GM18909 (cell line): ENCODE measurements around the gene TRAF5.
A peak's percentile ranks its signal among the peaks of the same experiment; 100 is the strongest.

ENCODE experiments used
- ATAC-seq: cut with Tn5 transposase; IDR thresholded peaks from one replicate; pipeline ENCODE4 v1.9.1; 2021; ENCODE audit warnings: mild to moderate bottlenecking; ENCODE audit not compliant: unreplicated experiment, poor library complexity

The TRAF5 gene

DNA sequence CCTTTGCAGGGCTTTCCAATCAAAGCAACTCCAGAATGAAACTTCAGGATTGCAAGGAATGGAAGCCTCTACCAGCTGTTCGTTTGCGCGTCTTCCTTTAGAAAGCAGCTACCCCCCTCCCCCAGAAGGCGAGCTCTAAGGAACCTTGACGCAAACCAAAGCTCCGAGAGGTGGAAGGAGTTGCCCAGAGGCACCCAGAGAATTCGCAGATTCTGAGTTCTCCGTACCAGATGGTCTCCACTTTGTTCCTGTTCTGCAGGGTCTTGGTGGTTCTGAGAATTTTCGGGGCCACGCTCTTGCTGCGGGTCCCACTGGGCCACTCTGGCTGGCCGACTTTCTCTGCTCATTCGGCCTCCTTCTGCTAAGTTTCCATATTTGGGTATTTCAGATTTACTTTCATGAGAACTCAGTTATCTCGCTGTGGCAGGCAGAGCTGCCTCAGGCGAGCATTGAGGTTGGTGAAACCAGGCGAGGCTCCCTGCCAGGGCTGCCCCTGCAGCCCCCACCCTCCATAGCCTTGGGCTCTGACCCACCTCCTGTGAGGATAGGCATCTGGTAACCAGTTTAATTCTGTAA, 801 bp downstream of the TRAF5 start:
- peak; percentile 25 for ATAC-seq

DNA sequence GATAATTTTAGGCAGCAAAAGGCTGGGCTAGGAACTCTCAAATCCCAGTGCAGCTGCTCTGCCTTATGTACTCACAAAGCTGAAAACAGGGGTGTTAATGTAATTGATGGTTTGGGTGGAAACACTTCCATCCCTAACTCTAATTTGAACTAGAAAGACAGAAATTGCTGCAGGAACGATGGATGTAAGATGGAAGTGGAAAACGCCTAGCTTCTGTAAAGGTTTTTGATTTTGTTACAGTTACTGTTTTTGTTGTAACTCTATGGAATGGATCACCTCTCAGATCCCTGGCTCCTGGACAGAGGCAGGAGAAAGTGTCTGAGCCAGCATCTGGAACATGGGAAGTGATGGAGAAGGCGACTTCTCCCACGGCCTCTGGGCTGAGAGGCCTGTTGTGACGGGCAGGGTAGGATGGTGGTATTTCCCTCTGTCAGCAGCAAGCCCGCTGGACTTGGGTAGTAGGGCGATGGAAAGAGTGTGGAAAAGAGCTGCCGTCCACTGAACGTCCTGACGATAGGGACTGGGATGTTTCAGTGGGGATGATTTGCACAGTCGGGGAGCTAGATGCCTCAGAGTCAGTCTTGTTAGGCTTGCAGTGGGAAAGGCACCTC, 1.6 kb downstream of the TRAF5 start:
- ATAC-seq = no peak

DNA sequence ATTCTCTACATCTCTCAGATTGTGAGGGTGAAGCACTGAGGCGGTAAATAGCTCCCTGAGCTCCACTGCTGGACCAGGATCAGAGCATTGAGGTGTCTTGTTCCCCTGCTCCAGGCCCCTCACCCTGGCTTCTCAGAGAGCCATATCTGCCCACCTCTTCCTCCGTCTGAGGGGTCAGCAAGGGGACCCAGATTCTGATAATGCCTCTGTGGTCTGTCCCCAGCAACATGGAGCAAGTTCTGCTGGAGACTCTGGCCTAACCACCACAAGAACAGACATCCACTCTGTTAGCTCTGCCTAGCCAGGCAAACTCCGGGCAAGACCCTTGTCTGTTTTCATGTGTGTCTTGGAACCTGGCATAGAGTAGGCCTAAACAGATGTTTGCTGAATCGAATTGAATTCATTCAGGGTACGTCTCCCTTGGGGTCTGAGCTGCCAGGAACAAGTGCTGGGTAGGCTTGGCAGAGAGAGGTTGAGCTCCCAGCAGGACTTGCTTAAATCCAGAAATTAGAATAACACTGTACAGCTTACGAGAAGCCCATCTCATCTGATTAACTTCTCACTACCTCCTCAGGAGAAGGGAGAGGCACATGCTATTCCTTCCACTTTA, 2.3 kb downstream of the TRAF5 start:
- ATAC-seq = no peak

DNA sequence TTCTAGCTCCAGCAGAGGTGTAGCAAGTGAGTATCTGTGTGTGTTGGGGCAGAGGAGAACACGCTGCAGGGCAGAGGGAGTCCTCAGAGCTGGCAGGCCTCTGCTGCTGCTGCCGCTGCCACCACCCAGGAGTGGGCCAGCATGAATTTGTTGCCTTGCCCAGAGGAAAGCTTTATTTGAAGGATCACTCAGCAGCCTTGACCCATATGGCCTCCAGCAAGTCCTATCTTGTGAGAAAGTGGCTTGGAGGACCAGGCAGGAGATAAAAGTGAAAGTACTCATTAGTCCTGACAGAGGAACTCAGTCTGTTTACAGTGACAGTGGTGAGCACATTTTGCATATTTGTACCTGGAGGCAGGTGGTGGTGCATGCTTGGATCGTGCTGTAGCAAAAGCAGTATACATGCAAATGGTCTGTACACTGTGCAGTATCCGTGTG, 3.1 kb downstream of the TRAF5 start:
- peak; percentile 62 for ATAC-seq

DNA sequence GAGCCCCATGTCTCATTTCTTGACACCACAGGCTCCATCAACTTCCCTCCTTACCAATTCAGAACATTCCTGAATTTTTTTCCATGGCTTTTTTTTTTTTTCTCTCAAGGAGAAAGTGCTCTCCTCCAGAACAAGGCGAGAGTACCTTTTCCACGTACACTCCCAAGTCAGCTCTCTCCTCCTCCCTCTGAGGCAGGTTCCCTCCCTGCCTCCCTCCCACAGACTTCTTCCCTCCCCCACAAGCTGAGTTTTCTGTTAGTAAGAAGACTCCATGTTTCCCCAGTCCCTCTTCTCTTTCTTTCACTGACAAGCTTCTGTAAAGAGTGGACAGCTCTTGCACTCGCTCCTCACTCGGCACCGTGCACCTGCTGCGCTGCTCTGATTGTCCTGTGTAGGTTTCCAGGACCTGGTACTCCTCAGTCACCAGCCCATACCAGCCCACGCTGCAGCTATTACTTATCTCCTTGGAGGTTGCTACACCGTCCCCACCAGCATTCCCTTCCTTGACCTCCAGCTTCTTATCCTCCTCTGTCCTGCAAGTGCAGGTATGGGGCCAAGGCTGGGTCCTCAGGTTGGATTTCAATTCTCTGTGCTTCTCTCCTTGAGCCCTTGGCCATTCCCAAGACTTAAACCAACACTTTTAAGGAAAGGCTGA, 3.8 kb downstream of the TRAF5 start:
- ATAC-seq = no peak

DNA sequence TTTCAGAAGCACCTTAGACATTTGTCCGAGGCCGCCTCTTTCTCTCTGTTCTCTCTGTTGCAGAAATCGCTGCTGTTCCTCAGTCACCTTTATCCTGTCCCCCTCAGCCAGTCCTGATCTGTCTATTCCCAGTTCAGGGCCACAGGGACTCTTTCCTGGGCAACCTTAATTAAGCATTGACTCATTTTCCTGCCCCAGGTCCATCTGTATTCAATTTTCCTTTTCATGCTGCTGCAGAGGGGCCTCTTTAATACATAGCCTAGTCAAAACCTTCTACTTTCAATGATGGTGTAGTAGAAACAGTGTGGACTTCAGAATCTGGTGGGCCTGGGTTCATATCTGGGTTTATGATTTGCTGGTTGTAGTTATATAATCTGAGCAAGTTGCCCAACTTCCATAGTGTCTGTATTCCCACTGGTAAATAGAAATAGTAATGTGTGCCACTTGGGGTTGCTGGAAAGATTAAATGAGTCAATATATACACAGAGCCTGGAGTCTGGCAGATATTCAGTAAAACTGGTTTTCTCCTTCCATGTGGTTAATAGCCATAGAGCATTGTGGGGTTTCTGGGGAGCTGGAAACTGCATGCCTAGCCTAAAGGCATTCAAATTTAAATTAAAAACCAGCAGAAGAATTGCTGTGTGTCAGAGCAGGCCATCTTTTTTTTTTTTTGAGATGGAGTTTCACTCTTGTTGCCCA, 4.5 kb downstream of the TRAF5 start:
- no peak for ATAC-seq

DNA sequence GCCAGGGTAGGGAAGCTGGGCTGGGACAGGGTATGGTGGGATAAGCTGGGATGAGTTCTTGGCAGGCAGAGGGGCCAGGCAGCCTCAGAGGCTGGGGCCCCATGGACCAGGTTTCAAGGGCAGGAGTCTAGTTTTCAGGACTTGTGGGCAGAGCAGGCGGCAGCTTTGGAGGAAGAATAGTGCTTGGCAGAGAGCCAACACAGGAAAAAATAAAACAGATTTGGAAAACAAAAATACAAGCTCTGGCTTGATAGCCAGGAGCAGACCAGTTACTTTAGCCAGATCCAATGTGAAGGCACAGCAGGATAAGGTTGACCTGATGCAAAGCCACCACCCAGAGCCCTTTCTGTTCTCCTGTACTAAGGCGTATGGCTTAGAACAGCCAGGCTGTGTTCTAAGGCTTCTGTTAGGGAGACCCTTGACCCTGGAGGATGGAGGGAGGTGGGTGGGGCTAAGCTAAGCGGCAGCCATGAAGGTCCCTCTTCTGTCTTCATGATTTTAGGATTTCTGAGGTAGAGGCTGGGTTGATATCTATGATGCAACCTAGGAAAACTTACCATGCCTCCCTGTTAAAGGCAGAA, 5.5 kb downstream of the TRAF5 start:
- no peak for ATAC-seq

DNA sequence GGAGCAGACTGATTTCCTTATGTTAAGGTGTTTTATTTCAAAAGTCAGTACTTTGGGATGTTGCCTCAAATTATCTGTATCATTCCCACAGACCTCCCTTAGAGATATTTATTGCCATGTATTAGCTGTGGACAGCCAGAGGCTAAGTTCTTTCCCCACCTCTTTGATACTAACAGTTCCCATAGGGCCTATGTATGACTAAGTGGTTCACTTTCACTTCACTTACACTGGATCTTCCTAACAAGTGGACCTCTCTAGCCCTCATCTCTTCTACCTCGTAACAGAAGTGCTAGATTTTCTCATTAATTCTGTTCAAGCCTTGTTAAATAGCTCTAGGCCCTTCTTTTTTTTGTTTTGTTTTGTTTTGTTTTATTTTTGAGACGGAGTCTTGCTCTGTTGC, 6.2 kb downstream of the TRAF5 start:
- ATAC-seq = no peak

DNA sequence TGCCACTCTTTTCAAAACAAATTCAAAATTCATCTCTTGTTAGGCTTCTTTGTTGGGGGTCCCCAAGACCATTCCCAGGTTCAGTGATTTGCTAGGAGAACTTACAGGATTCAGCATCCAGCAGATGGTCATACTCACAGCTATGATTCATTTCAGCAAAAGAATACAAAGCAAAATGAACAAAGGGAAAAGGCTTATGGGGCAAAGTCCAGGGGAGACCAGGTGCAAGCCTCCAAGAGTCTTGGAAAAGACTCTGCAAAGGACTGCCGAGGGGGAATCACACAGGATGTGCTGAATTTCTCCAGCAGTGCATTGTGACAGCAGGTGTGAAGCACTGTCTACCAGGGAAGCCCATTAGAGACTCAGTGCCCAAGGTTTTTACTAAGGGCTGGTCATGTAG, 7.3 kb downstream of the TRAF5 start:
- no peak for ATAC-seq

DNA sequence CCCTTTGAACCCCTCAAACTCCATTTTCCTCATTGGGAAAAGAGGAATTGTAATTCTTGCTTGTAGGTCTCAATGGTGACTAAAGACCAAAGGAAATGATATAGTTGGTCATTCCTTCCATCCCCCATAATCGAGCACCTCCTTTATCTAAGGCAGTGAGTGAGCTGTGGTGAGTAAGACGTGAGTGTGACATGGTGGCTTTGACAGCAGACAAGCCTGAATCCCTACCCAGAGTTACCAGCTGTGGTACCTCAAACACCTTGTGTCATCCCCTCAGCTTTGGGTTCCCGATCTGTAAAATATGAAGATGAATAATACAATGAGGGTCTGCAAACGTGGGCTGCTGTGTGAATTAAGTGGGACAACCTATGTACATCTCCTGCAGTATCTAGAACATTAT, 8.4 kb downstream of the TRAF5 start:
- ATAC-seq = no peak

DNA sequence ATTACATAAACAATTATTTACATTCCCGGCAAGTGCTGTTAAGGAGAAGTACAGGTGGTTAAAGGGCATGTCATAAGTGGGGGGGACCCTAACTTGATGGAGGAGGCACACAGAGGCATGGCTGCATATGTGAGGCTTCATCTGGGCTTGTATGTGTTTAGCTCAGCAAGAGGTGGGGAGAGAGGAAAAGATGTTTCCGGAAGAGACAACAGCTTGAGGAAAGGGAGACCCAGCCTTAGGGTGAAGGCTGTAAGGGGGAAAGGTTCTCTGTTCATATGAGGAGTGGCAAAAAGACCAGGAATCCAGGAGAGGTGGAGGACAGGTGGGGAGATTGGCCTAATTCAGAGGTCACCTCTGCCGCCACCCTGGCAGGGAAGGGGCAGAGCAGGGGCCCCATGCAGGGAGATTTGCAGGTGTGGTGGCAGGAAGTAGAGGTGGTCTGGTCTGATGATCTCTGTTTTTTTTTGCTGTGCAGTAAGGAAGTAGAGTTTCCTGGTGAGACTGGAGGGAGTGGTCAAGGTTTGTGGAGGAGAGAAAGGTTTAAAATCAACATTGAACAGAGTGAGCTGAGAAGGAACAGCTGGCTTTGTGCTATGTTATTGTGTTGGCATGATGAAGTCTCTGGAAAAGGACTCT, 9.0 kb downstream of the TRAF5 start:
- peak; percentile 88 for ATAC-seq

DNA sequence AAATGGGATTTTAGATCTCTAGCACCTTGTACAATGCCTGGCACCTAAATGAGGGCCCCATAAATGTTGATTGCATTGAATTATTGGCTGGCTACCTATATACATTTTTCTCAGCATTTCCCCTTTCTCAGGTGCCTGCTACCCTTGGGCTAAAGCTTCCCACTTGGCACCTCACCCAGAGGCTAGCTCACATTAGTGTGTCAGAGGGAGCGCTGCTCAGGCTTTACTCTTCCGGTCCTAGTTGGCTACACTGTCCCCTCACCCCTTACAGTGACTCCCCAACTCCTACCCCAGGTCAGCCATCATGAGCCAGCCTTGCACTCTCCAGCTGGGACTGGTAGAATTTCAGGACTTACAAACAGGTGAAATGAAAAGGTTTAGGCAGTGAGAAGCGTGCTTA, 9.5 kb downstream of the TRAF5 start:
- ATAC-seq = peak; percentile 35

DNA sequence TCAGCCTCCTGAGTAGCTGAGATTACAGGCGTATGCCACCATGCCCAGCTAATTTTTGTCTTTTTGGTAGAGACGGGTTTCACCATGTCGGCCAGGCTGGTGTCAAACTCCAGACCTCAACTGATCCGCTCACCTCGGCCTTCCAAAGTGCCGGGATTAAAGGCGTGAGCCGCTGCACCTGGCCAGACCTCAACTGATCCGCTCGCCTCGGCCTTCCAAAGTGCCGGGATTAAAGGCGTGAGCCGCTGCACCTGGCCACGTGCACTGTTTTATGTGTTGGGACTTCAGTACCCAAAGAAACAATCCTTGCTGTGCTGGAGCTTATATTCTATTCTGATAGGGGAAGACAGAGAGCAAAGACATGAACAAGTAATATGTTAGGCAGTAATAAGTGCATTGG, 10.1 kb downstream of the TRAF5 start:
- no peak for ATAC-seq

DNA sequence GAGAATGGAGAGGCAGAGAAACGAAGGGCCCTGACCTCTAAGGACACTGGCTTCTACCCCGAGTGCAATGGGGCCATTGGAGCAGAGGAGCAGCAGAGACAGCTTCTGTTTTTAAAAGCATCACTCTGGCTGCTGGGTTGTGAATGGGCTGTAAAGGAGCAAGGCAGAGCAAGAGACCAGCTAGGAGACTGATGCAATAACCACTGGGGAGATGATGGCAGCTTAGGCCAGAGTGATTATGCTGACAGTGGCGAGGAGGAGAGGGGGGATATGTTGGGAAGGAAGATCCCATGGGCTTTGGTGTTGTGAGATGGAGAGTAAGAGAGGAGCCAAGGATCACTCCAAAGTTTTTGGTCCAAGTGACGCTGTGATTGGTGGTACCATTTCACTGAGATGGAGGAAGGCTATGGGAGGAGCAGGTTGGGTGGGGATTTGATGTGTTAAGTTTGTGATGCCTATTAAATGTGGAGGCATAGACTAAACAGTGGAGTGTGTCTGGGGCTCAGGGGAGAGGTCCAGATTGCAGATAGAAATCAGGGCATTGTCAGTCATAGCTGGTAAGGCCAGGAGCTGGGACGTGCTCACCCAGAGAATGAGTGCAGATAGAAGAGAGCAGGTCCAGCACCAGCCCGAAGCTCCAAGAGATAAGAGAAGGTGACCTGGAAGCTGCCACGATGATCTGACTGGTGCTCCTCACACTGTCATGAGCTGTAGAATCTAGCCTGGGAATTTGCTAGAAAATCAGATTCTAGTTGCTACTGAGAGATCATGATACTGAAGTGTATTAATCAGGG, 11.0 kb downstream of the TRAF5 start:
- no peak for ATAC-seq

DNA sequence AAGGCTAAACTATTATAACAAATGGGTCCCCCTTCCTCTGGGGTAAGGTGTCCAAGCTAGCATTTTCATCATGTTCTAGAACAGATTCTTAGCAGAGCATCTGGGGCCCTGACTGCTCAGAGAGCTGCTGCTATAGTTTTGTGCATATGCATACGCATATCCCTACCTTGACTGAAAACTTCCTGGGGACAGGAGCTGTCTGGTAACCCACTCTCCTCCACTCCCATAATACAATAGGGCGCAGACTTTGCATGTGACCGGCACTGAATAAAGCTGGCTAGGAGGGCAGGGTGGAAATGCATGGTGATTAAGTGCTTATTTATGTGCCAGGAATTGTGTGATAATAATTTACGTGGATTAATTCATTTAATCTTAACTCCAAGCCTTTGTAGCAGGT, 11.6 kb downstream of the TRAF5 start:
- no peak for ATAC-seq

DNA sequence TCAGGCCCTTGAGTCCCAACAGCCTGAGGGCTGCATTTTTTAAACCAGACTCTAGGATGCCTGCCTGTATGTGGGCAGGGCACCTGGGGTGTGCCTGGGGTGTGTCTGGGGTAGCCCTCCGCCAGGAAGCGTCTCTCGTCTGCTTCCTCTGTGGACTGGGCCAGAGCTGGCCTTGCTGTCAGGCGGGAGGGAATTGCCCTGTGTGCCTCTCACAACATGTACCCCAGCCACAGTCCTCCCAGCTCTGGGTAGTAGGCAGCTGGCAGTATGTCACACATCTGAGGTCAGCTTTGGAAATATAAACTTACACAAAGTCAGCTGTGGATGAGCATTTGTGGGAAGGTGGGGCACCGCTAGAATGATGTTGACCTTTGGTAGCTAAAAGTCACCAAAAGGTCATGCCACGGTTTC, 13.0 kb downstream of the TRAF5 start:
- no peak for ATAC-seq

DNA sequence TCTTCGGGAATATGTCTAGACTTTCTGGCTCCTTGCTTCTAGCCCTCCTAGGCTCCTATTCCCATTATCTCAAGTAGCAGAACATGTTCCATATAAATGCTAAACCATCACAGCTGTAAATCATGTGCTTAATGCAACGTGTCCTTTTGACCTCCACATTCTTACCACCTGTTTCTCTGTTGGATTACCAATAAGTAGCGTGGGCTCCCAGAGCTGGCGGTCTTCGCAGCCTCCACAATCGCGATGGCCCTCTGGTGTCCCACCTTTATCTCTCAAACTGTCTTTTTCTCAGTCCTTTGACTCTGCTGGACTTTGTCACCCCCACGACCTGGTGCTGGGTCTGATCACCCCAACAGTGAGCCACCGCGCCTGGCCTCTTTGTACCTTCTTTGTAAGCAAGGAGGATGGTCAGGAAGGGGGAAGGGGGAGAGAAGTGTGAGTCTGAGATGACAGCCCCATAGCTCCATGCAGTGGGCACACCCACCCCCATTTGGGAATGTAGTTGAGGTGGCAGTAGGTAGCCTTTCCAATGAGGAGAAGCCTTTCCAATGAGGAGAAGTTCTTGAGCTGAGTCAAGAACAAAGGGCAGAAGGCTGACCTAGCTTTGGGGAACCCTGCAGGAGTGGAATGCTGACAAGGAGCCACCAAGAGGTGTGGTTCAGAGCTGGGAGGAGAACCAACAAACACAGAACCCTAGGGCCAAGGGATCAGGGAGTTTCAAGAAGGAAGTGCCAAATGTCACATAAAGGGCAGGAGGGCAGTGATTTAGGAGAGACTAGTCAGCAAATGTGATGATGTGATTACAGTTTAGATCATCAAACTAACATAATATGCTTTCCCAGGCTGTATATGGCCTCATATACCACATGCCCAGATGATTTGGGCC, 14.2 kb downstream of the TRAF5 start:
- no peak for ATAC-seq

DNA sequence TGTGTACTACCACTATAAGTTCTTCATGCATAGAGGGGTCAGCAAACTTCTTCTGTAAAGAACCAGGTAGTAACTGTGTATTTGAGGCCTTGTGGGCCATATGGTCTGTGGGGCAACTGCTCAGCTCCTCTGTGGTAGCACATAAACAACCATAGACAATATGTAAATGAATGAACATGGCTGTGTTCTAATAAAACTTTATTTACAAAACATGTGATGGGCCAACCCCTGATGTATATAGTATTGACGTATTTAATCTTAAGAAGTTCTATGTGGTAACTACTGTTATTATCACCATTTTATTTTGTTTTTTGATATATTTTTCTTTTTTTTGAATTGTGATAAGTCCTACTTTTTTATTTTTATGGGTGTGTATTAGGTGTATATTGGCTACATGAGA, 15.4 kb downstream of the TRAF5 start:
- no peak for ATAC-seq
